DMS 273 treated with DMSO at 0.1 percent for 48 hours (cell line): ENCODE results near the gene OR5K1.

Experiments used
- DNase-seq: peaks from one replicate; lab custom pipeline; 2025; lab: John Stamatoyannopoulos, UW

Gene OR5K1

GRCh38 chr3:98462901-98463300 is at the start of gene OR5K1:
Gene OR5K1 (plus strand): TSS chr3:98463201. CDS start chr3:98469577, 6,376 bp downstream.
- DNase-seq: no peak

GRCh38 chr3:98432575-98432974 is 30.4 kb upstream of the OR5K1 start:
- no peak for DNase-seq

- DNase-seq: no peak
Measured at GRCh38 chr3:98433764-98434163, 29.2 kb upstream of the OR5K1 start.

GRCh38 chr3:98434412-98434811 is 28.6 kb upstream of the OR5K1 start:
- DNase-seq: no peak

- DNase-seq: no peak
Measured at GRCh38 chr3:98440283-98440682, 22.7 kb upstream of the OR5K1 start.

GRCh38 chr3:98445949-98446406 is 17.0 kb upstream of the OR5K1 start:
- DNase-seq: no peak

- no peak for DNase-seq
Measured at GRCh38 chr3:98449606-98450193, 13.3 kb upstream of the OR5K1 start.

- DNase-seq: no peak
Measured at GRCh38 chr3:98450372-98450771, 12.6 kb upstream of the OR5K1 start.

- no peak for DNase-seq
Measured at GRCh38 chr3:98453827-98454226, 9.2 kb upstream of the OR5K1 start.

- no peak for DNase-seq
Measured at GRCh38 chr3:98454929-98455328, 8.1 kb upstream of the OR5K1 start.

- no peak for DNase-seq
Measured at GRCh38 chr3:98457543-98457942, 5.5 kb upstream of the OR5K1 start.

- DNase-seq: no peak
Measured at GRCh38 chr3:98460220-98460619, 2.8 kb upstream of the OR5K1 start.

GRCh38 chr3:98482717-98483482 is 19.9 kb downstream of the OR5K1 start:
- no peak for DNase-seq

GRCh38 chr3:98483626-98484025 is 20.6 kb downstream of the OR5K1 start:
- DNase-seq: no peak

GRCh38 chr3:98497381-98497780 is 34.4 kb downstream of the OR5K1 start, which contains the start of gene OR5K2:
Gene OR5K2 (plus strand): TSS chr3:98497681. CDS start chr3:98497681, 0 bp downstream.
- no peak for DNase-seq

- DNase-seq: no peak
Measured at GRCh38 chr3:98500019-98500418, 37.0 kb downstream of the OR5K1 start.

- no peak for DNase-seq
Measured at GRCh38 chr3:98501270-98501669, 38.3 kb downstream of the OR5K1 start.

GRCh38 chr3:98501863-98502576 is 39.0 kb downstream of the OR5K1 start:
- DNase-seq: no peak

GRCh38 chr3:98504539-98504938 is 41.5 kb downstream of the OR5K1 start:
- no peak for DNase-seq

- DNase-seq: no peak
Measured at GRCh38 chr3:98508582-98508981, 45.6 kb downstream of the OR5K1 start.

GRCh38 chr3:98512576-98512975 is 49.6 kb downstream of the OR5K1 start:
- no peak for DNase-seq

GRCh38 chr3:98513091-98513511 is 50.1 kb downstream of the OR5K1 start:
- DNase-seq: no peak

- DNase-seq: no peak
Measured at GRCh38 chr3:98513736-98514135, 50.7 kb downstream of the OR5K1 start.
